ENCODE measurements around the gene HYAL1. TPM values are rescaled to one million over a fixed set of nuclear protein-coding genes. Genes with fewer than 3 reads are reported as not detected.
"Not testable (repeated sequence)": the region's sequence is repeated elsewhere in the genome, so short reads cannot be mapped to it uniquely, and the experiment has no call there.

The HYAL1 gene
- total RNA-seq, 2 donors from 2014 or later: 6.9 to 16.4 TPM

DNA sequence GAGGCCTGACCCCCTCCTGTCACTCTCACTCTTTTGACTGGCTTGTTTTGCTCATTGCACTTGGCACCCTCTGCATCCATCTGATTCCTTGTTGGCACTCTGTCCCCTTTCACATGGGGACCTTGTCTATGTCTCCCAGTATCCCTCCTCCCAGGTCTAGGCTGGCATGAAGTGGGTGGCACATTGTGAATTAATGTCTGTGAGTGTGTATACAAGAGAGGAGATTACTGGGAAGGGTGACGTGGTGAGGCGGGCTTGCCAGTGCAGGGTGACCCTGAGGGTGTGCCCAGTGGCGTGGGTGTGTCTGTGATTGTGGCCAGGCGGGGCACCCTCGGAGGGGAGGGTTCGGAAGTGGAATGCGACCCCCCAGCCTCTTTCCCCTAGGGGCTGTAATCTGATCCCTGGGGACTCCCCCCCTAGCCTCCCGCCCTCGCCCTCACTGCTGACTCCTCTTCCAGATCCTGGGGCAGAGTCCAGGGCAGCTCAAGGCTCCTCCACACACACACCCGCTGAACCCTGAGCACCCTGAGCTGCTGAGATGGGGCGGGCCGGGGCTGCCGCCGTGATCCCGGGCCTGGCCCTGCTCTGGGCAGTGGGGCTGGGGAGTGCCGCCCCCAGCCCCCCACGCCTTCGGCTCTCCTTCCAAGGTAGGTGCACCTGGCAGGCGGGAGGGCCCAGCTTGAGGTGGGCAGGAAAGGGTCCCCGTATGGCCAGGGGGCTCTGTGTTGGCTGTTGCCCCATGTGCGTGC is 34.5 kb downstream of the HYAL1 start, which contains the start of gene SEMA3B:
SEMA3B (plus strand) TSS at position 445 of the 749 bp plus-strand sequence; CDS start at position 539, 94 bp downstream.
- ATAC-seq: peak; percentile 72
- DNase-seq: peak; percentile 87 to 91
- intact Hi-C loops (cut with DNase I, micrococcal nuclease): no loop called here

- ATAC-seq (no peak), DNase-seq (no peak)
- intact Hi-C loops (cut with DNase I, micrococcal nuclease): no loop called here
Observed at GRCh38 chr3:50268276-50268675, 35.1 kb downstream of the HYAL1 start.

GRCh38 chr3:50267280-50267913 is 36.0 kb downstream of the HYAL1 start:
- DNase-seq (peak; percentile 75 to 84), ATAC-seq (peak; percentile 55)

DNA sequence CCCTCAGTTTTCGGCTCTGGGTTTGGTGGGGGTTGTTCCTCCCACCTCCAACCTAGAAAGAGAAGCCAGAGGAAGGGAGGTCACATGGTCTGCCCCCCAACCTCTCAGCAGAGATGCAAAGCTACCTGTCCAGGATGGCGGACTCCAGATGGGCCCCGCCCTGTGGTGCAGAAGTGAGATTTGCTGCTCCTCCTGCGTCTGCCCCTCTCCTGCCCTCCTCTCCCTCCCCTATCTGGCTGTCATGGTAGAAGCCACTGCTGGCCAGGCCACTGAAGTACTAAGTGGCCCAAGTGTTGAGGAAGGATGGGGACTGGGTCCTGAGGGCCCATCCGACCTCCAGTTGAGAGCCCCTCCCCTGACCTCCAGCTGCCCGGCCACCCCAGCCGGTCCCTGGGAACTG is 36.5 kb downstream of the HYAL1 start:
- intact Hi-C loops (cut with DNase I, micrococcal nuclease): no loop called here
- ATAC-seq (no peak), DNase-seq (no peak)

More at GRCh38 chr3:50267280-50267913, 36.0 kb downstream of the HYAL1 start:
- intact Hi-C loops (cut with DNase I, micrococcal nuclease): no loop called here

DNA sequence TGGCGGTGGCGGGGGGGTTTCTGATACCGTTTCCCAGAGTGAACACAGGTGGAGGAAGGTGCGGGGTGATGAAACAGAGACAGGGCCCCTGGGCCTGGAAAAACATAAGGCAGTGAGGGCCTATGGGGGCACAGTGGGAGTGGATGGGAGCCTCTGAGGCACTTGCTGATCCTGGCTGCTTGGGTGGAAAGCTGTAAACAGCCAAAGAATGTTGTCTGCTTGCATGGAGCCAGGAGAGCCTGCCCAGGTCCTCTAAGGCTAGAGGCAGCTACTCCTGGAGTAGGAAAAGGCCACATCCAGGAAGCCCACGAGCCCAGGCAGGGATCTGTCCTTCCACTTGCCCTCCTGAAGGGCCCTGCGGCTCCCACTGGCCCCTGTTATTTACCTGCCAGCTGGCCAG is 37.4 kb downstream of the HYAL1 start:
- intact Hi-C loops (cut with DNase I, micrococcal nuclease): no loop called here
- DNase-seq (no peak), ATAC-seq (no peak)

GRCh38 chr3:50265571-50265970 is 37.8 kb downstream of the HYAL1 start:
- ATAC-seq (no peak), DNase-seq (no peak)
- intact Hi-C loops (cut with DNase I, micrococcal nuclease): no loop called here

GRCh38 chr3:50264964-50265485 is 38.3 kb downstream of the HYAL1 start:
- intact Hi-C loops (cut with DNase I, micrococcal nuclease): no loop called here
- no peak for ATAC-seq
- DNase-seq: no peak

DNA sequence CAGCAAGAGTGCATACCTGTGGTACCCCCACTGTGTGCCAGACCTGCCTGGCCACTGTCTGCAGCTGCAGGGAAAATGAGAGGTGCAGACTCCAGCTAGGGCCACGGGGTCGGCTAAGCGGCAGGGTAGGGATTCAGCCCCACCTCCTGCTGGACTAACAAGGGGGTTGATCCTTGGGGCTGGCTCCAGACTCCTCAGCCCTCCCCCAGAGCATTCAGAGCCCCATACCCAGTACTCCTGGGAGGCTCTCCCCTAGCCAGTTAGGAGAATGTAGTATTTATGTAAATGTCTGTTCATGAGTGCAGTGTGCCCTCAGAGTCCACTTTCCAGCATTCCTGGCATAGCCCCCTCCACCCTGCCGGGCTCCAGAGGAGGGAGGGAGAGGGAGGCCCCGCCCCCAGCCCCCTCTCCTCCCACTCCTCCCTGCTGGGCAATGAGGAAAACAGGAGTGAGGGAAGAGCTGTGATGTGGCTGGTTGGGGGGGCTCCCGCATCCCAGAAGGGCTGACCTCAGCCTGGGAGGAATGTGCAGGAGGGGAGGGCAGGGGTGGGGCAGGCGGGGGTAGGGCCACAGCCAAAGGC is 38.9 kb downstream of the HYAL1 start:
- DNase-seq (peak; percentile 58 to 69), ATAC-seq (no peak)
- intact Hi-C loops (cut with DNase I, micrococcal nuclease): no loop called here

DNA sequence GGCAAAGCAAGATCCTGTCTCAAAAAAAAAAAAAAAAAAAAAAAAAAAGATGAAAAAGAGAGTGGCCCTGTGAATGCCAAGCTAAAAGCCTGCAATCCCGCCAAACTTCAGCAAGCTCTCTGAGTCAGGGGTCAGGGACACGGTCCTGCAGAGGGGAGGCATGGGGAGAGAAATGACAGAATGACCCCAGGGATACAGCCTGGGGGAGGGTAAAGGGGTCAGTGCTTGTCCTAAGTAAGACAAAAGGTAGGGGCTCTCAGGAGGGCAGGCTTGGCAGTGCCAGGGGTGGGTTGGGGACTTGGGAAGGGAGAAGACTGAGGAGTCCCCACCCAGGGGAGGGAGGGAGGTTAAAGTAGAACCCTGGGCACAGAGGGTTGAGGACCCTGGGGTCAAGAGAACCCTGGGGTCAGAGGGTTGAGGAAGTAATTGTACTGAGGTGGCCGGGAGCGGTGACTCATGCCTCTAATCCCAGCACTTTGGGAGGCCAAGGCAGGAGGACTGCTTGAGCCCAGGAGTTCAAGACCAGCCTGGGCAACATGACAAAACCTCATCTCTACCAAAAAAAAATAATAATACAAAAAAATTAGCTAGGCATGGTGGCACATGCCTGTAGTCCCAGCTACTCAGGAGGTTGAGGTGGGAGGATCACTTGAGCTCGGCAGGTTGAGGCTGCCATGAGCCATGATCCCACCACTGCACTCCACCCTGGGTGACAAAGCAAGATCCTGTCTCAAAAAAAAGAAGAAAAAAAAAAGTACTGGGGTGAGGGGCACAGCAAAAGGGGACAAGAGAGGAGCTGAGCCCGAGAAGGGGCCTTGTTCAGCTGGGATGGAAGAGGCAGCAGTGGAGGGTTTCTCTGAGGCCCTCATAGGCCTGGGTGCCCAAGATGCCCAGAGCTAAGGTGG is 39.6 kb downstream of the HYAL1 start:
- DNase-seq (no peak), ATAC-seq (no peak)
- intact Hi-C loops (cut with DNase I, micrococcal nuclease): no loop called here

- intact Hi-C loops (cut with DNase I, micrococcal nuclease): no loop called here
- no peak for ATAC-seq
- no peak for DNase-seq
Observed at GRCh38 chr3:50262778-50263177, 40.6 kb downstream of the HYAL1 start.

DNA sequence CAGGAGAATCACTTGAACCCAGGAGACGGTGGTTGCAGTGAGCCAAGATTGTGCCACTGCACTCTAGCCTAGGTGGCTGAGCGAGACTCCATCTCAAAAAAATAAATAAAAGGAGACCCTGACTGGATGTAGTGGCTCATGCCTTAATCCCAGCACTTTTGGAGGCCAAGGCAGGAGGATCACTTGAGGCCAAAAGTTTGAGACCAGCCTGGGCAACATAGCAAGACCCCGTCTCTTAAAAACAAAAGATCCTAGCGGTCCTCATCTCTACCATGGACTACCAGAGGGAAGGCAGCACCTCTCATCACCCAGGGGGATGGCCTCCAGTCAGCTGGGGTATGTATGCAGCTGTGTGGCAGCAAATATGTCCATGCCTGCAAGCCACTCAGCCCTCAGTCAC is 41.2 kb downstream of the HYAL1 start:
- intact Hi-C loops (cut with DNase I, micrococcal nuclease); ATAC-seq; DNase-seq: not testable (repeated sequence)

GRCh38 chr3:50261505-50261904 is 41.9 kb downstream of the HYAL1 start:
- DNase-seq (no peak), ATAC-seq (no peak)
- intact Hi-C loops (cut with DNase I, micrococcal nuclease): no loop called here

GRCh38 chr3:50260942-50261441 is 42.4 kb downstream of the HYAL1 start:
- DNase-seq: no peak
- no peak for ATAC-seq
- intact Hi-C loops (cut with DNase I, micrococcal nuclease): no loop called here

- ATAC-seq: peak; percentile 87
- intact Hi-C loops (cut with DNase I, micrococcal nuclease): no loop called here
- peak; percentile 89 to 94 for DNase-seq
Observed at GRCh38 chr3:50260027-50260941, 43.1 kb downstream of the HYAL1 start.

DNA sequence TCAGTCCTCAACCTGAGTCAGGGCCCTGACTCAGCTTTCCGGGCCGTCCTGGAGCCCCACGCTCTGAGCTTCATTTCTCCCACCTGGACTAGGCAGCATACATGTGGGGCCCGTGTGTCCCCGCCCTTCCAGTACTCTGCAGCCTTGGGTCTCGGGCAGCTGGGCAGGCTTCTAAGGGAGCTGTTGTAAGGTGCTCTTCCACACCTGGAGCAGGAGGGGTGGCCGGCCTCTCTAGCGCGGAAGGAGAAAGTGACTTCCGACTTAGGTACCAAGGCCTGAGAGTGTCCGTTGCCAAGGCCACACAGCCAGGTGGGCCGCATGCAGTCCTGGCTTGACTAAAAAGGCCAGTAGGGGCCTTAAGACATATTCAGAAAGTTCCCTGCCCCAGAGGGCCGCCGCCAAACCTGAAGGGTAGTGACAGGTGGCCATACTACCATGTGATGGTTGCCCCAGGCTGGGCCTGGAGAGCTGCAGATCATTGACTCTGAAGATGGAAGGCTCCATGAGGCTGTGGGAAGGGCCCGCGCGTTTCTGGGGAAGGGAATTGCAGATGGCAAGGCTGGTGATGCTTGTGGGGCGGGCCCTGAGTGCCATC is 43.8 kb downstream of the HYAL1 start:
- DNase-seq (no peak), ATAC-seq (no peak)
- intact Hi-C loops (cut with DNase I, micrococcal nuclease): no loop called here

DNA sequence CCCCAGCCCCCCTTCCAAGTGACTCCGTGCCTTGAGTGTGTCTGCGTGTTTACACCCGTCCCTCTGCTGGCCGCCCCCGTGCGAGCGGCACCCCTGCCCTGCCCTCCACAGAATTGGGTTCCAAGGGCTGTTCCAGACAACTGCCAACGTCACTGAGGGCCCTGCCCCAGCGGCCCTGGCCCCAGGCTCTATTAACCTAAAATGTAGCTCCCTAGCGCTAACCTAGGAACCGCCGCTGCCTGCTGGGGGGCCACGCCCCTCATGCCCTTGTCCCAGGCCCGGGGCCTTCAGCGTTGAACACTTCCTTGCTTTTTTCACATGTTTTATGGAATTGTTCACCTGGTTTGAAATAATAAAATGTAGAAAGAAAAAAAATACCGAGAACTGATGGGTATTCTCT is 44.4 kb downstream of the HYAL1 start:
- DNase-seq: no peak
- no peak for ATAC-seq
- intact Hi-C loops (cut with DNase I, micrococcal nuclease): no loop called here

GRCh38 chr3:50258029-50258680 is 45.2 kb downstream of the HYAL1 start:
- DNase-seq (peak in 1 of 2 donors; percentile 22), ATAC-seq (no peak)
- intact Hi-C loops (cut with DNase I, micrococcal nuclease): no loop called here

Measured in left colon (tissue), 2 donors.